Muscle of leg (tissue), 11 donors: ENCODE data around the gene ZC3HAV1. TPM values are rescaled to one million over a fixed set of nuclear protein-coding genes. Genes with fewer than 3 reads are reported as not detected.
"Not testable (repeated sequence)": the region's sequence is repeated elsewhere in the genome, so short reads cannot be mapped to it uniquely, and the experiment has no call there.

Experiments used
- DNase-seq: peaks from one replicate; pipeline ENCODE4 v3.0.0; 2013
- H3K27ac ChIP-seq: one replicate; pipeline ENCODE4 v1.5.1; 2013; ENCODE audit warnings: mild to moderate bottlenecking, low read length, control low read depth
- H3K27me3 ChIP-seq: one replicate; pipeline ENCODE4 v1.6.1; 2013; ENCODE audit warnings: low read length; ENCODE audit not compliant: control insufficient read depth, insufficient read depth
- H3K36me3 ChIP-seq: one replicate; pipeline ENCODE4 v1.6.1; 2013; ENCODE audit warnings: low read length; ENCODE audit not compliant: control insufficient read depth, insufficient read depth
- H3K4me1 ChIP-seq: one replicate; pipeline ENCODE4 v1.6.1; 2013; ENCODE audit warnings: low read length; ENCODE audit not compliant: control insufficient read depth, insufficient read depth
- H3K4me3 ChIP-seq: one replicate; pipeline ENCODE4 v1.5.1; 2013; ENCODE audit warnings: low read length, control low read depth
- H3K9me3 ChIP-seq: replicated peaks from 2 replicates; pipeline ENCODE4 v1.6.1; 2013; ENCODE audit warnings: low read depth, low read length; ENCODE audit not compliant: control insufficient read depth
- WGBS: methylation state at CpG from one replicate; pipeline ENCODE4 v1.1.5; 2013; ENCODE audit warnings: missing lambda C conversion rate; ENCODE audit not compliant: insufficient coverage; 5-methylcytosine and 5-hydroxymethylcytosine counted together
- polyA plus RNA-seq, 8 donors: library from polyadenylated mRNA; unstranded; fragments of 120-200 nt; gene quantifications; one replicate each; pipeline versions ENCODE4 v1.2.1 to v1.2.3, GENCODE V29; 2013; ENCODE audit warnings: inconsistent platforms in 1 of 8, low replicate concordance in 1 of 8; ENCODE audit not compliant: insufficient read length in 8 of 8, insufficient read depth in 1 of 8
- total RNA-seq: library from RNA; stranded (reverse); fragments of 120-200 nt; gene quantifications from one replicate; pipeline ENCODE4 v1.2.4, GENCODE V29; 2013

Gene ZC3HAV1
- total and polyA plus RNA-seq, 9 donors = 8.0 to 15.4 (median 10.4) TPM

GRCh38 chr7:139033346-139034114 is 76.0 kb downstream of the ZC3HAV1 start:
- WGBS = 88% methylated on average over 4 of the region's 6 CpGs
- Histone ChIP-seq H3K27ac (no peak overlapping the region), H3K36me3 (peaks cover 32% of the 10 kb centered on the region), H3K9me3 (no peaks in the 10 kb centered on the region), H3K4me3 (no peak overlapping the region), H3K4me1 (peaks cover 15% of the 10 kb centered on the region), H3K27me3 (no peaks in the 10 kb centered on the region)
- DNase-seq = no peak

GRCh38 chr7:139032473-139032872 is 77.0 kb downstream of the ZC3HAV1 start:
- Histone ChIP-seq H3K27ac (no peak overlapping the region), H3K9me3 (no peaks in the 10 kb centered on the region), H3K27me3 (no peaks in the 10 kb centered on the region), H3K4me3 (no peak overlapping the region), H3K4me1 (peaks cover 15% of the 10 kb centered on the region), H3K36me3 (peaks cover 36% of the 10 kb centered on the region)
- DNase-seq = no peak
- WGBS = no CpG with 5 or more reads among the region's 4 CpGs

- H3K9me3 ChIP-seq = no peaks in the 10 kb centered on the region
- DNase-seq = no peak
- no peak overlapping the region for H3K27ac ChIP-seq
- H3K36me3 ChIP-seq = peaks cover 59% of the 10 kb centered on the region
- H3K27me3 ChIP-seq = no peaks in the 10 kb centered on the region
- no peak overlapping the region for H3K4me3 ChIP-seq
- 100% methylated on average over 2 of the region's 3 CpGs for WGBS
- H3K4me1 ChIP-seq = peaks cover 5% of the 10 kb centered on the region
Observed at GRCh38 chr7:139029353-139029752, 80.2 kb downstream of the ZC3HAV1 start.

- Histone ChIP-seq H3K36me3 (peaks cover 55% of the 10 kb centered on the region), H3K27ac (no peak overlapping the region), H3K9me3 (no peaks in the 10 kb centered on the region), H3K4me3 (no peak overlapping the region), H3K4me1 (no peaks in the 10 kb centered on the region), H3K27me3 (no peaks in the 10 kb centered on the region)
- WGBS = no CpG with 5 or more reads among the region's 6 CpGs
- DNase-seq = no peak
Observed at GRCh38 chr7:139026551-139026950, 83.0 kb downstream of the ZC3HAV1 start.

GRCh38 chr7:139025861-139026260 is 83.7 kb downstream of the ZC3HAV1 start:
- H3K4me1 ChIP-seq, DNase-seq, H3K27me3 ChIP-seq, H3K27ac ChIP-seq, H3K9me3 ChIP-seq, H3K4me3 ChIP-seq: not testable (repeated sequence)
- H3K36me3 ChIP-seq = peaks cover 55% of the 10 kb centered on the region
- 100% methylated on average over 1 of the region's 5 CpGs for WGBS

GRCh38 chr7:139023076-139023475 is 86.4 kb downstream of the ZC3HAV1 start:
- H3K27me3 ChIP-seq = no peaks in the 10 kb centered on the region
- no peaks in the 10 kb centered on the region for H3K4me1 ChIP-seq
- H3K36me3 ChIP-seq = peaks cover 38% of the 10 kb centered on the region
- WGBS = 67% methylated on average over 1 of the region's 5 CpGs
- H3K9me3 ChIP-seq = no peaks in the 10 kb centered on the region
- H3K4me3 ChIP-seq = no peak overlapping the region
- DNase-seq = no peak
- H3K27ac ChIP-seq = no peak overlapping the region

- no peak for DNase-seq
- 67% methylated on average over 2 of the region's 4 CpGs for WGBS
- Histone ChIP-seq H3K4me1 (no peaks in the 10 kb centered on the region), H3K9me3 (no peaks in the 10 kb centered on the region), H3K36me3 (peaks cover 36% of the 10 kb centered on the region), H3K27me3 (no peaks in the 10 kb centered on the region), H3K4me3 (no peak overlapping the region), H3K27ac (no peak overlapping the region)
Observed at GRCh38 chr7:139022286-139022685, 87.2 kb downstream of the ZC3HAV1 start.

- no CpG with 5 or more reads among the region's 3 CpGs for WGBS
- Histone ChIP-seq H3K27ac (no peak overlapping the region), H3K36me3 (peaks cover 16% of the 10 kb centered on the region), H3K27me3 (no peaks in the 10 kb centered on the region), H3K4me1 (no peaks in the 10 kb centered on the region), H3K9me3 (no peaks in the 10 kb centered on the region), H3K4me3 (no peak overlapping the region)
- peak; percentile 16 for DNase-seq
Observed at GRCh38 chr7:139018910-139019309, 90.6 kb downstream of the ZC3HAV1 start.

- peaks cover 3% of the 10 kb centered on the region for H3K36me3 ChIP-seq
- no peak overlapping the region for H3K4me3 ChIP-seq
- peak; percentile 84 for DNase-seq
- WGBS = 13% methylated on average over 5 of the region's 7 CpGs
- no peaks in the 10 kb centered on the region for H3K4me1 ChIP-seq
- no peak overlapping the region for H3K27ac ChIP-seq
- no peaks in the 10 kb centered on the region for H3K27me3 ChIP-seq
- no peaks in the 10 kb centered on the region for H3K9me3 ChIP-seq
Observed at GRCh38 chr7:139016931-139017511, 92.5 kb downstream of the ZC3HAV1 start.

GRCh38 chr7:139011373-139011772 is 98.1 kb downstream of the ZC3HAV1 start:
- DNase-seq = no peak
- WGBS = 83% methylated on average over 2 of the region's 3 CpGs

More at GRCh38 chr7:139011373-139011772, 98.1 kb downstream of the ZC3HAV1 start:
- Histone ChIP-seq H3K9me3 (no peaks in the 10 kb centered on the region), H3K4me3 (no peak overlapping the region), H3K36me3 (no peaks in the 10 kb centered on the region), H3K27ac (no peak overlapping the region), H3K27me3 (no peaks in the 10 kb centered on the region), H3K4me1 (no peaks in the 10 kb centered on the region)
